DMS114 treated with DMSO at 0.1 percent for 48 hours (cell line): Measurements from ENCODE around the gene WDHD1.
"Not testable (repeated sequence)": the region's sequence is repeated elsewhere in the genome, so short reads cannot be mapped to it uniquely, and the experiment has no call there.

Experiments used
- DNase-seq: peaks from one replicate; lab custom pipeline; 2025; ENCODE audit not compliant: unreplicated experiment; lab: John Stamatoyannopoulos, UW

The WDHD1 gene

DNA sequence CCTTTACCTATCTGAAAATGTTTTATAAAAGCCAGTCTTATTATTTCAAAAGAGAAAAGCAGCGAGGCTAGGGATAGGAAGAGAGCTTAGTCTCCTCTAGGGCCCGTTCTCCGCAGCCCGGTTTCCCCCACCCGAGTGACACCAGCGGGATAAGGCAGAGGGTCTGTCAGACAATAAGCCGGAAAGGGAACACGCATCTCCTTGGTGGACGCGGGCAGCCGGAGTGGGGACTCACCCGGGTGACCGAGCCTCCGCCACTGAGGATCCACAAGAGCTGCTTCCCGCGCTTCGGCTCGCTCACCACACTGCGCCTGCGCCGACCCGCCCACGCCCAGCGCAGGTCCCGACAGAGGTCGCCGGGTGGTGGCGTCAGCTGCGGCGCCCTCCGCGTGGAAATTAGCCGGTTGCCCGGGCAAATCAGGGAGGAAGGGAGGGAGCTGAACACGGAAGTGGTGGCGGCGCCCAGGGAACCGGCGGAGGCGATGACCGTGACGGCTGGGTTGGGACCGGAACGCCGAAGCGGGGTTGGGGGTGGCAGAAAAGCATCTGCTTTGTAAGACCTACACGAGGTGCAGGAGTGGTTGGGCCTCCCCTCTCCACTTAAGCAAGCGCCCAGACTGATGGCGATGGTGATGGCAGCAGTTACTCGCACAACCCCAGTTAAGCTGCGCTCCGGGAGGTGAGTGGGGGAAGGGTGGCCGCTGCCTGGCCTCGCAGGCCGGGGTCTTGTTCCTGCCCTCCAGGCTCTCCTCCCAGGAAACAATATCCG, at the start of gene WDHD1, which contains the start of gene SOCS4:
Gene WDHD1 (minus strand): TSS at position 307 of the 769 bp plus-strand sequence. CDS start 312 bp downstream, outside the sequence.
Gene SOCS4 (plus strand): TSS at position 444 of the 769 bp plus-strand sequence. CDS start 15,806 bp downstream, outside the sequence.
- peak; percentile 80 for DNase-seq

DNA sequence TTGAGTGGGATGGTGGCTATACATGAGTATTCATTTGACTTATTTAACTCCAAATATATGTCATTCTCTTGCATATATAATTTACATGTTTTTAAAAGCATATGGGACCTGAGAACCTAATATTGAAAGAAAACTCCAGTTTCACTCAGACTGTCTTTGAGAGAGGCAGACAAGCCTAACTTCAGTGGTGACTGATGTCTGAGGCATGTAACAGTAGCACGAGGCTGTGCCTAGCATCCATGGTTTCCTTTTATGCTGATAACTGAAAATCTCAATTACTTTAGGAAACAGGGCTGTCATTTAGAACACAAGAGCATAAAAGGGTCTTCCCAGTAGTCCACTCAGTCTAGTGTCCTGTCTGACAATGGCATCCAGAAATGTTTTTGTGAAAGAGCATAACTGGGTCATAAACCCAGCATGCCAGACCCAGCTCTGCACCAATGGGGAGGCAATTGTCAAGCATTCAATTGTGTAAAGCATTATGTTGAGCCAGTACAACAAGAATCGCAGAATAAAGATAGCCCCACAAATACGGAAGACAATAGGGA, 48.8 kb upstream of the WDHD1 start:
- DNase-seq = no peak

DNA sequence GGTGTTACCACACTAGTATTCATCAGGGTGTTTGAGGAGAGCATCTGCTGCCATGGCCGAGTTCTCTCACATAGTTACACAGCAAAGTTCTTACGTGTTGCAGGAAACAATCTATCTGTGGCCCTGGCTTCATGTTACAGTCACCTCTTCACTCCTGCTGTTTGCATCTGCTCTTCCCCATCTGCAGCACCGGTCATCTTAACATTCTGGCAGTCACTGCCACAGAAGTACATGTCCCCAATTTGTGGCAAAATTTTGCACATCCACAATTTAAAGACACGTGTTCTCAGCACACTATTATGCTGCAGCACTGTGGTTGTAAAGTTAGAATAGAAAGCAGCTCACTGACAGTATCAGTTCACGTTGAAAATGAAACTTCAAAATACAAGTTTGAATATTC, 47.8 kb upstream of the WDHD1 start:
- DNase-seq = no peak

GRCh38 chr14:55073856-55074255, 47.0 kb upstream of the WDHD1 start:
- no peak for DNase-seq

- no peak for DNase-seq
Observed at GRCh38 chr14:55071870-55072640, 45.2 kb upstream of the WDHD1 start.

GRCh38 chr14:55070981-55071411, 44.1 kb upstream of the WDHD1 start:
- no peak for DNase-seq

GRCh38 chr14:55066223-55066622, 39.3 kb upstream of the WDHD1 start:
- DNase-seq = no peak

- DNase-seq = no peak
Observed at GRCh38 chr14:55065411-55065810, 38.5 kb upstream of the WDHD1 start.

DNA sequence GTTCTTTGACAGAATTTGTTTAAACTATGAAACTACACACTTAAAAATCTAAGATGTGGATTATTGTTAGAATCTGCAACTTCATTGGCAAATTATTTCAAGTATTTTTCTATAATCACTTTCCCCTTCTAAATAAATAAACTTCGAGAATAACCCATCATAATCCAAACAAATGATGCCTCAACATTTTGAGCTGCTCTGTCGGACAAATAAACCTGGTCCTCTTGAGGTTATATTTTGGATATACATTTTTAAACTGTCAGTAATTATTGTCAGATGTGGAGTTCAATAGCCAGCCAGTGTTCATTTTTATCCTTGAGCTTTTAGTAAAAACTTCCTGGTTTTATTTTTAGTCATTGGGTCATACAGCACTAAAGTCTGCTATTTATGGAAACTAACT, 38.0 kb upstream of the WDHD1 start:
- DNase-seq = not testable (repeated sequence)

GRCh38 chr14:55062517-55063351, 35.8 kb upstream of the WDHD1 start:
- no peak for DNase-seq

- no peak for DNase-seq
Observed at GRCh38 chr14:55059333-55059732, 32.4 kb upstream of the WDHD1 start.

- no peak for DNase-seq
Observed at GRCh38 chr14:55057919-55058318, 31.0 kb upstream of the WDHD1 start.

- DNase-seq = no peak
Observed at GRCh38 chr14:55054098-55054497, 27.2 kb upstream of the WDHD1 start.

DNA sequence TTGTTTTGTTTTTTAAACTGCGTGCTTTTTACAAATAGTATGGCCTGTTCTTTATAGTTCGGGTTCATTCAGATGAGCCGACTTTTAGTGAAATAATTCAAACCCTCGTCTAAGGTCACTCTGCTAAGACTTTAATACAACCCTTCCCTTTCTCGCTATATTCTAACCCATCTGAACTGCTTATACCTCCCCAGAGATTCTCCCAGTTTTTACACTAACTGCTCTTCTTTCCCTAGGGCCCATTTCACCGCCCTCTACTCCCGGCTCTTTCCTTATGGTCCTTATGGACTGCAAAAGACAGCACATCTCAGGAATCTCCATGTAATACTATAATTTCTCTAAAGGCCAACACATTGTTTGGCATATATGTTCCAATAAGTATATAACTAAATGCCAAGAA, 26.6 kb upstream of the WDHD1 start:
- DNase-seq = no peak

- DNase-seq = no peak
Observed at GRCh38 chr14:55053018-55053417, 26.1 kb upstream of the WDHD1 start.

- no peak for DNase-seq
Observed at GRCh38 chr14:55052269-55052930, 25.5 kb upstream of the WDHD1 start.

DNA sequence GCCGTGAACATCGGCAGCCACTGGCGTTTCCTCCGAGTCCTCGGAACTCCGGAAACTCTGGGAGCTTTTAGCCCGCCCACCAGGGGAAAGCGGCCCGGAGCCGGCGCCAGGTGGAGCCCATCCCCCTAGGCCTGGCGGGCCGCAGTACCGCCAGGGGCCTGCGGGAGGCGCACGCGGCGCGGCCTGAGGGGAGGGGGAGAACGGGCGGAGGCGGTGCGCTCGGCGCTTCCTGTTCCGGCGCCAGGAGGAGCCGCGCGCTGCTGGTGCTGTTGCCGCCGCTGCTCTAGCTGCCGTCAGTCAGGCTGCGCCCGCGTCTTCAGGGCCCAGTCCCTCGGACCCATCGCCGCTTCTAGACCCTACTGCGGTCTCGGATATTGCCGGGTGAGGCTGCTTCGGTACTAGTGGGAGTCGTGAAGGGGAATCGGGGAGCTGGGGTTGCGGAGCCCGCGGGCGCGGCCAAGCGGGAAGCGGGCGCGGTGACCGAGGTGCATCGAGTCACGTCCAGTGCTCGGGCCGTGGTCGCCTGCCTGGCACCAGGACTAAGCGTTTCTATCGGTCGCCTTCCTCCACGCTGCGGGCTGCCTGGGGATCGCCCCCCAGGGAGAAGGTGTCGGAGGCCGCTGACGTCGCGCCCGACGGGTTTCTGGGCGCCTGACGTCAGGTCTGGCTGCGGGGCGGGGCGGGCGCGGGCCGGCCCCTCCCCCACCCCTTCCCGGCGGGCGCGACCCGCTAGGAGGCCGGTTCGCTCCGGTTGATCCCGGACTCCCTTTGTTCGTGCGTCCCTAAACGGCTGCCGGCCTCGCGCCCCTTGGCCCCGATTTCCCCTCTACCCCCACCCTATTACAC, 24.7 kb upstream of the WDHD1 start, which contains the start of gene MAPK1IP1L:
Gene MAPK1IP1L (plus strand): TSS at position 225 of the 846 bp plus-strand sequence. CDS start 10,037 bp downstream, outside the sequence.
- peak; percentile 77 for DNase-seq

GRCh38 chr14:55051165-55051422, 24.2 kb upstream of the WDHD1 start:
- peak; percentile 59 for DNase-seq

DNA sequence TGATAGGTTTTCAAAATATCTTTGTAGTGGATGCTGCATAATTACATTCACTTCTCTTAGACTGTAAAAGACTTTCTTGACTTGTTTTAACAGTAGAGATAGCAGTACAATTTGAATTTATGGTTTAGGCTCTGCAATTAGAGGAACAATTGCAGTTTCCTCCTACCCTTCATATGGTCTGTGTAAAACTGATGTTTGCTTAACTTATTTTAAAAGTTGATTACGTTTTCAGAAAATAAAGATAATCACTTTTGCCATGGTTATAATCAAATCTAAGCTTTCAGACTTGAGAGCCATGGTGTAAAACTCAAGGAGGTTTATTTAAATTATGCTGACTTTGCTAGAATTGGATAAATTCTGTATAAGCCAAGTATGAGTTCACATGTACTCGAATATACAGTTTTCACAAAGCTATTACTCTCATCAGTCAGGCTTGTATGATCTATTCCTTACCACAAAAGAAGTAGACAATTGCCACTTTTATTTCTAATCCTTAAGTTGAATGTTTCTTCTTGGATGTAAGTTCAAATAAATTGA, 22.1 kb upstream of the WDHD1 start:
- no peak for DNase-seq
